NB4 (cell line): ENCODE data around the gene PRC1.

Experiments used
- MYC ChIP-seq: IDR thresholded peaks from 2 replicates; pipeline ENCODE4 v1.6.1; 2011; ENCODE audit warnings: low read depth, low read length
- POLR2A ChIP-seq: IDR thresholded peaks from 2 replicates; pipeline ENCODE4 v1.6.1; 2011; ENCODE audit warnings: mild to moderate bottlenecking; ENCODE audit not compliant: insufficient read length; ENCODE audit errors: extremely low read depth
- TF ChIP-seq, protein P1 (sequence below): IDR thresholded peaks from one replicate; pipeline ENCODE4 v1.5.1; 2012; ENCODE audit warnings: low read depth, low read length
- TF ChIP-seq, protein P2 (sequence below): IDR thresholded peaks from 2 replicates; pipeline ENCODE4 v1.6.1; 2011; ENCODE audit warnings: low read depth, low read length

- TF ChIP-seq, protein P1, sequence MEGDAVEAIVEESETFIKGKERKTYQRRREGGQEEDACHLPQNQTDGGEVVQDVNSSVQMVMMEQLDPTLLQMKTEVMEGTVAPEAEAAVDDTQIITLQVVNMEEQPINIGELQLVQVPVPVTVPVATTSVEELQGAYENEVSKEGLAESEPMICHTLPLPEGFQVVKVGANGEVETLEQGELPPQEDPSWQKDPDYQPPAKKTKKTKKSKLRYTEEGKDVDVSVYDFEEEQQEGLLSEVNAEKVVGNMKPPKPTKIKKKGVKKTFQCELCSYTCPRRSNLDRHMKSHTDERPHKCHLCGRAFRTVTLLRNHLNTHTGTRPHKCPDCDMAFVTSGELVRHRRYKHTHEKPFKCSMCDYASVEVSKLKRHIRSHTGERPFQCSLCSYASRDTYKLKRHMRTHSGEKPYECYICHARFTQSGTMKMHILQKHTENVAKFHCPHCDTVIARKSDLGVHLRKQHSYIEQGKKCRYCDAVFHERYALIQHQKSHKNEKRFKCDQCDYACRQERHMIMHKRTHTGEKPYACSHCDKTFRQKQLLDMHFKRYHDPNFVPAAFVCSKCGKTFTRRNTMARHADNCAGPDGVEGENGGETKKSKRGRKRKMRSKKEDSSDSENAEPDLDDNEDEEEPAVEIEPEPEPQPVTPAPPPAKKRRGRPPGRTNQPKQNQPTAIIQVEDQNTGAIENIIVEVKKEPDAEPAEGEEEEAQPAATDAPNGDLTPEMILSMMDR = no peak
- TF ChIP-seq POLR2A (no peak), MYC (no peak)
- TF ChIP-seq, protein P2, sequence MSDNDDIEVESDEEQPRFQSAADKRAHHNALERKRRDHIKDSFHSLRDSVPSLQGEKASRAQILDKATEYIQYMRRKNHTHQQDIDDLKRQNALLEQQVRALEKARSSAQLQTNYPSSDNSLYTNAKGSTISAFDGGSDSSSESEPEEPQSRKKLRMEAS = no peak
Observed at GRCh38 chr15:91007266-91007665, 12.9 kb upstream of the PRC1 start.
